Stimulated activated naive CD8-positive, alpha-beta T cell treated with anti-CD3 and anti-CD28 coated beads, Interleukin-15, amount 100 ng/mL, for 72 hours (primary cell): ENCODE results near the gene CSNK2A3.
"Not testable (repeated sequence)": the region's sequence is repeated elsewhere in the genome, so short reads cannot be mapped to it uniquely, and the experiment has no call there.

ENCODE experiments used
- ATAC-seq: fragments of 150-1000 bp; cut with Tn5 transposase; 2 replicates; pipeline ENCODE4 v1.10.0; 2021; ENCODE audit warnings: mild to moderate bottlenecking, moderate library complexity
- DNase-seq, 2 donors: peaks; one replicate each; pipeline ENCODE4 v3.0.0; 2021 to 2022
- H3K27ac Mint-ChIP-seq, 2 donors: one replicate each; pipeline ENCODE4 v1.8.0; 2022; ENCODE audit warnings: mild to moderate bottlenecking in 2 of 2, mixed read lengths in 2 of 2, moderate library complexity in 2 of 2
- H3K27me3 Mint-ChIP-seq: one replicate; pipeline ENCODE4 v1.8.0; 2022; ENCODE audit warnings: mixed read lengths
- H3K4me1 Mint-ChIP-seq: one replicate; pipeline ENCODE4 v1.8.0; 2022; ENCODE audit warnings: mild to moderate bottlenecking, mixed read lengths
- H3K4me3 Mint-ChIP-seq, 2 donors: one replicate each; pipeline ENCODE4 v1.8.0; 2022; ENCODE audit warnings: mild to moderate bottlenecking in 2 of 2, mixed read lengths in 2 of 2, moderate library complexity in 1 of 2
- H3K9me3 Mint-ChIP-seq, 2 donors: one replicate each; pipeline ENCODE4 v1.8.0; 2022; ENCODE audit warnings: mixed read lengths in 2 of 2

CSNK2A3 gene

DNA sequence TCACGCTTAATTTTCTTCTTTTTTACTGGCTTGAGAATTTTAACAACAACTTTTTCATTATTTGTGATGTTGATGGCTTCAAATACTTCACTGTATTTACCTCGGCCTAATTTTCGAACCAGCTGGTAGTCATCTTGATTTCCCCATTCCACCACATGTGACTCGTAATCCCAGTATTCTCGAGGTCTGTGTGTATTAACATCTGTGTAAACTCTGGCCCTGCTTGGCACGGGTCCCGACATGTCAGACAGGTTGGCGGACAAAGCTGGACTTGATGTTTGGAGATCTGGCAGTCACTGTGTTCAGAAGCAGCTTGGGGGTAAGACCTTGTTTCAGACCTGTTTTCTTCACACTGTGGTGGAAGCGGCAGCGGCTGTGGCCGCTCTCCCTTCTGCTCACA is at the start of gene CSNK2A3:
CSNK2A3 (minus strand) TSS at position 373 of the 400 bp plus-strand sequence; CDS start at position 242, 131 bp downstream.
- H3K4me1 Mint-ChIP-seq, H3K4me3 Mint-ChIP-seq, DNase-seq, H3K9me3 Mint-ChIP-seq, H3K27me3 Mint-ChIP-seq, H3K27ac Mint-ChIP-seq, ATAC-seq: not testable (repeated sequence)

DNA sequence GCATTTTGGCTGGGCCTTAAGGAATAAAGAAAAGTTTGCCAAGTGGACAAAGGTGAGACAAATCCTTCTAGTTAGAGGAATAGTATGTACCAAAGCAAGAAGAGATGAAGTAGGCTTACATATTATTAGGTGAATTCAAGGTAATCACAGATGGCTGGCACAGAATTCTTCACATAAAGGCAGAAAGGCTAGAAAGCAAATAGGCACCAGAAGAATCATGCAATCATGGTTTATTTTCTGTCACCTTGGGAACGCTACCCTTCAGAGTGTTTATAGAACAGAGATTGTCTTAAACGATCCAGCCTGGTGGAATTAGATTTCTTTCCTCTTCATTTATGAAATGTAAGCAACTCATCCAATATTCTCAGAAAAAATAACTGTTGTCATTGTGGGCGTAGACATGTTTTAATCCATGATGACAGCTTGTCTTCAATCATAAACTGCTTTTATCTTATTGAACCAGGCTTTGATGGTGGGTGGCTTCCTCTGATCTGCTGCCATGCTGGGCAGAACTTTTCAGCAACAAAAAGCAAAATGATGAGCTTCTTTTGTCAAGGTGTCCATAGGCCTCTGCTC is 49.0 kb upstream of the CSNK2A3 start:
- H3K9me3 Mint-ChIP-seq: no peaks in the 10 kb centered on the region
- no peak for ATAC-seq

DNA sequence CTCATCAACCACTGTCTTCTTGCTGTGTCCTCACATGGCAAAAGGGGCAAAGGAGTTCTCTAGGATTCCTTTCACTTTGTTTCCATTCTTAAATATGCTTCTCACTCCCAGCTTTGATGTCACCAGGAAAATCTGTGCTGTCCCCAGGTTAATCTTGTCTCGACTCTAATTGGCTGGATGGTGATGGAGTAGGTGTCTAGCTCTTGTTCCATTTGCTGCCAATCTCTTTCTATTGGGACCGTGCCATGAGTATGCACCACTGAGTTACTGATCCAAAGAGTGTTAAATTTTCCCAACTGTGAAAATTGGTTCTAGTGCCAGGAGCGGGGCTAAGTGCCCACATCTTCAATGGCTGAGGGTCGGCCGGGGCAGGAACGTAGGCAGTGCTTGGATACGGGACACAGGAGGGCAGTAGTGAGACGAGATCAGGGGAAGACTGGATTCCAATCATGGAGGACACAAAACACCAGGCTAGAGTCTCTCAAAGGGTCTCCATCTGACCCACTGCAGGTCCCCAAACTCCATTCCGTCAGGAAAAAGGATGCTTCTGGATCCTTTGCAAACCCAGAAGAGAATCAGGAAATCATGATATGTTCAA is 47.7 kb upstream of the CSNK2A3 start:
- no peaks in the 10 kb centered on the region for H3K4me1 Mint-ChIP-seq
- no peak overlapping the region for H3K27ac Mint-ChIP-seq

More for the DNA sequence above, 49.0 kb upstream of the CSNK2A3 start:
- Mint-ChIP-seq H3K27me3 (peaks cover 11% of the 10 kb centered on the region), H3K27ac (no peak overlapping the region), H3K4me3 (no peak overlapping the region), H3K4me1 (no peaks in the 10 kb centered on the region)
- no peak for DNase-seq

DNA sequence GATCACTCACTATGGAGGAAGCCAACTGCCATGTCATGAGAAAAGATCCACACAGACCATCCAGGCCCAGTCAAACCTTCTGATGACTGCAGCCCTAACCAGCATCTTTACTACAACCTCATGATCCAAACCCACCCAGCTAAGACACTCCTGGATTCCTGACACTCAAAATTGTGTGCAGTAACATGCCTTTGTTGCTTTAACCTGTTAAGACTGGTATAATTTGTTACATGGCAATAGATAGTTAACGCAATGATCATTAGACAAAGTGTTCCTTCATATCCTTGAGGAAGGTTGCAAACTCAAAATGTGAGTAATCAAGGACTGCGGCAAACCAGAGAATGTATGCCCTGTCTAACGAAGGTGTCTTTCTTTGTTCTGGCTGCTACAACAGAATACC is 47.1 kb upstream of the CSNK2A3 start:
- Mint-ChIP-seq H3K27ac (no peak overlapping the region), H3K9me3 (no peaks in the 10 kb centered on the region), H3K4me1 (no peaks in the 10 kb centered on the region), H3K4me3 (no peak overlapping the region), H3K27me3 (peaks cover 17% of the 10 kb centered on the region)
- ATAC-seq (no peak), DNase-seq (no peak)

More for the DNA sequence above, 47.7 kb upstream of the CSNK2A3 start:
- DNase-seq (no peak), ATAC-seq (no peak)
- no peaks in the 10 kb centered on the region for H3K9me3 Mint-ChIP-seq
- peaks cover 12% of the 10 kb centered on the region for H3K27me3 Mint-ChIP-seq
- no peak overlapping the region for H3K4me3 Mint-ChIP-seq

DNA sequence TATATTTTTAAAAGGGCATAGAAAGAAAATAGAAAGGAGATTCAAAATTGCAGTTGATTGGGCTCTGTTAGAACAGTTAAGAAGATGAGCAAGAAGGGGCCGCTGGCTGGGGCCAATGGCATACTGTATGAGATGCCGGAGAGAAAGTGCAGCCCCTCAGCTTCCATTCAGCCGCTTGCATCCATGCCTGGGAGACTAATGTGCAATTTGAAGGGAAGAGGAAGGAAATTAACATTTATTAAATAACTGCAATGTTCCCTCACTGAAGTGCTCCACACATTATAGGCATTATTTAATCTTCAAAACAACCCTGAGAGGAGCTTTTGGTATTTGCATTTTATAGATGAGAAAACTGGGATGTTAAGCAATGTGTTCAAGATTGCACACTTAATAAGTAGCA is 44.7 kb upstream of the CSNK2A3 start:
- H3K9me3 Mint-ChIP-seq: no peaks in the 10 kb centered on the region
- no peak for ATAC-seq

DNA sequence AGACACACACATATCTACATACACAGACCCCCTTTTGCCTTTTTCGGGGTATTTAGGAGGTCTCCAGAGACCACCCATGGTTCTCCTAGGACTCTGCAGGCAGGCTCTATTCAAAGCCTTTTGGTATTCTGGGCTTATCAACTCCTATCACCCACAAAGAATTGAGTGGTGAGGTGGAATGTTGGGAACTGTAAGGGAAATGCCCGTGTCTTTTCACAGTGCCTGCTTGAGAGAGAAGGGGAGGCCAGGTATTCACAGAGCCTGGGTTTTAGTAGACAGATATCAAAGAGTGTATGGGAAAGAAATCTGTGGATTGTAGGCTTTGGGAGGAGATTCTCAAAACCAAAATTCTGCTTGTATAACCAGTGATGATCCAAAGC is 44.0 kb upstream of the CSNK2A3 start:
- Mint-ChIP-seq H3K27ac (no peak overlapping the region), H3K27me3 (peaks cover 8% of the 10 kb centered on the region), H3K9me3 (no peaks in the 10 kb centered on the region), H3K4me1 (no peaks in the 10 kb centered on the region), H3K4me3 (no peak overlapping the region)
- no peak for DNase-seq
- ATAC-seq: no peak

More for the DNA sequence above, 44.7 kb upstream of the CSNK2A3 start:
- Mint-ChIP-seq H3K4me1 (no peaks in the 10 kb centered on the region), H3K27me3 (peaks cover 8% of the 10 kb centered on the region), H3K27ac (no peak overlapping the region), H3K4me3 (no peak overlapping the region)
- no peak for DNase-seq

DNA sequence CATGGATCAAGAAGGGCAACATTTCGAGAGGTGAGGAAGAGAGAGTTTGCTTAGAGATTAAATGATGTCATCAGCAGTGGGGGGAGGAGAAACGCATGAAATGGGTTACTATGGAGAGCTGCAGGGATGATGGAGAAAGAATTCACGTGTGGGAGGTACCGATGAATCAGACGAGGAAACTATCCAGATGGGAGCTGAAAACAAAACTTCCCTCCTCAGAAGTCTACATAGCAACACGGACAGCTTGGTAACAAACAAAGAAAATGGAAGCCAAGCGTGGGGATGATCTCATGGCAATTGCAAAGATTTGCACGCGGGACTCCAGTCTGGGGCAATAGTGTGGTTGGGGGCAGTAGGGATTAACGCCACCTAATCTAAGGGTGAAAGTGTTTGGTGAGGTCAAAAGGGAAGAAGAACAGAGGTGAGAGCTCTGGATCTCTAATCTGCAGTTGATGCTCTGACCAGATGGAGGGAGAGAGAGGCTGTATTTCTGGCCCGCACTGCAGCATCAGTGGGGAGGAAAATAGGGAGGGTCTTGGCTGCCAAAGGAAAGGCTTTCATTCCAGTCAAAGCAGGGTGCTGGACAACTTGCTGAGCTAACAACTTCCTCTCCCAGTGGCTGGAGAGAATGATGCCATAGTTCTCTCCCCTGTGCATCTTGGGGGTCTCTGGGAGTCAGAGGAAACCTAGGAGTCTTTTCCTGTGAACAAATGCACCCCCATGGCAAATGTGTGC is 43.4 kb upstream of the CSNK2A3 start:
- Mint-ChIP-seq H3K4me3 (no peak overlapping the region), H3K27me3 (peaks cover 8% of the 10 kb centered on the region), H3K9me3 (no peaks in the 10 kb centered on the region), H3K27ac (peak overlapping the region in 1 of 2 donors; percentile 28), H3K4me1 (no peaks in the 10 kb centered on the region)
- DNase-seq (no peak), ATAC-seq (no peak)

DNA sequence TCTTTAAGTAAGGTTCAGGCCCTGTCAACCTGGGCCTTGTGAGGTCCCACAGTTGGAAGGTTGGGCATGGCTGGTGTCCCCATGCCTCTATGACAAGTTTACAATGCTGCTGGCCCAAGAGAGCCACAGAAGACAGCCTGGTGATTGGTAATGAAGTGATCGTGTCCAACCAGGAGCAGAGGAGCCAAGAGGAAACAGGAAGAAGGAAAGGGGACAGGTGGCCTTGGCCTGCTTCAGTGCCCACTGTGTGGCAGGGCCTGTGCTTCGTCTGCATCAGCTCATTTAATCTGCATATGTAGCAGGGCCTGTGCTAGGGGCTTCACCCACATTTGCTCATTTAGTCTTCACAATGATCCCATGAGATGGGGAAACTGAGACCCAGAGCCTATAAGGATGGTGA is 42.1 kb upstream of the CSNK2A3 start:
- no peak for DNase-seq
- Mint-ChIP-seq H3K27me3 (peaks cover 8% of the 10 kb centered on the region), H3K27ac (no peak overlapping the region), H3K9me3 (no peaks in the 10 kb centered on the region), H3K4me1 (no peaks in the 10 kb centered on the region), H3K4me3 (no peak overlapping the region)
- no peak for ATAC-seq

DNA sequence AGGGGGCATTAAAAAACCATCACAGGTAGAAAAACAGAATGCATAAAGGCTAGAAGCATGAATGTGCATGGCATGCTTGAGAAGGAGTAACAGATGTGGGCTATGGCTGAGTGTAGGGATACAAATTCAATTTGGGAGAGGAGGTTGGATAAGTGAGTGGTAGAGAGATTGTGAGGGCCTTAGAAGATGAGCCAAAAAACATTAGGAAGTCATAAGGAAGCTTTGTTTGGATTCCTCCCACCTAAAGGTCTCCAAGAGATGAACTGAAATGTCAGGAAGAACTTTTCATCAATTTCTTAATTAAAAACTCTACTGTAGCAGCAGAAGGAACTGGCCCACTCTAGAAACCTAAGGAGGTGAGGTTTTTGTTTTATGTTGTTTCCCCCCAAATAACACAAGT is 41.2 kb upstream of the CSNK2A3 start:
- no peak overlapping the region for H3K4me3 Mint-ChIP-seq
- H3K27me3 Mint-ChIP-seq: peaks cover 8% of the 10 kb centered on the region
- H3K9me3 Mint-ChIP-seq: no peaks in the 10 kb centered on the region
- DNase-seq: no peak
- H3K27ac Mint-ChIP-seq: no peak overlapping the region
- no peaks in the 10 kb centered on the region for H3K4me1 Mint-ChIP-seq
- ATAC-seq: no peak

DNA sequence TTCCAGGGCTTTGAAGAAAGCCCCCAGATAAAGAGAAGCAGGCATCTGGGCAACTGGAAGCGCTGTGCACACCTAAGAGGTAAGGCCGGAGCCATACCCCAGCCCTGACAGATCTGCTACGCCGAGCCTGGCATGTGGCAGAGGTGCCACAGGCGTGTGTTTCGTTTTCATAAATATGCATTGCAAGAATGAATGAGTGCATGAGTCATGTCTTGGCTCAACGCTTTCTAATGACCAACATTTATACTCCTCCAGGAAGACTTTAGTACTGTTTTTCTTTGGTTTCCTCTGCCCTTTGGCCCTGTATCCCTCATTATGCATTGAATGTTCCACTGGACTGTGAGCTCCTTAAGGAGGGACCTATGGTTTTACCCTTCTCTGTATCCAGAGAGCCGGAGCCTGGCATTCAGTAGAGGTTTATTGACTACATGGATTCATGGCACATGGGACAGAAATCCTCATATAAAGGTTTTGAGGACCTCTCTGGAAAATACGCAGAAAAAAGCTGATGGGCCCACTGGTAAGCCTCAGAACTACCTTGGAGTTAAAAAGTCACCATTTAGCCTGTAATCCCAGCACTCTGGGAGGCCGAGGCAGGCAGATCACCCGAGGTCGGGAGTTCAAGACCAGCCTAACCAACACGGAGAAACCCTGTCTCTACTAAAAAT is 38.9 kb upstream of the CSNK2A3 start:
- no peak for DNase-seq
- Mint-ChIP-seq H3K27me3 (peaks cover 8% of the 10 kb centered on the region), H3K4me3 (no peak overlapping the region), H3K9me3 (no peaks in the 10 kb centered on the region), H3K27ac (no peak overlapping the region), H3K4me1 (no peaks in the 10 kb centered on the region)
- ATAC-seq: no peak

DNA sequence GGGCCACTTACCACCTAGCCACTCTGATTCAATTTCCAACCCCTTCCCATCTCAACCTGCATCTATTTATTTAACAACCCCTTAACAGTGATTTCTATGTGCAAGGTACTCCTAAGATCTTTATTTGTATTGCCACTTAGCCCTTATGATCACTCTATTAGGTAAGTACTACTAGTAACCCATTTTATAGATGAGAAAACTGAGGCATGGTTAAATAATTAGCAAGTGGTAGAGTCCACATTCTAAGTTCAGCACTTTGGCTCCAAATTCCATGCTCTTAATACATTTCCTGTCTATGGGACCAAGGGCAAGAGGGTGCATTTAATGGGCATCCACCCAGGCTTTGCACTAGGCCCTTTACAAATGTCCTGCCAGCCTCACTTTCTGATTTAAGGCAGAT is 38.1 kb upstream of the CSNK2A3 start:
- ATAC-seq (no peak), DNase-seq (no peak)
- no peaks in the 10 kb centered on the region for H3K9me3 Mint-ChIP-seq
- no peak overlapping the region for H3K27ac Mint-ChIP-seq
- no peaks in the 10 kb centered on the region for H3K4me1 Mint-ChIP-seq
- H3K4me3 Mint-ChIP-seq: no peak overlapping the region
- peaks cover 8% of the 10 kb centered on the region for H3K27me3 Mint-ChIP-seq

DNA sequence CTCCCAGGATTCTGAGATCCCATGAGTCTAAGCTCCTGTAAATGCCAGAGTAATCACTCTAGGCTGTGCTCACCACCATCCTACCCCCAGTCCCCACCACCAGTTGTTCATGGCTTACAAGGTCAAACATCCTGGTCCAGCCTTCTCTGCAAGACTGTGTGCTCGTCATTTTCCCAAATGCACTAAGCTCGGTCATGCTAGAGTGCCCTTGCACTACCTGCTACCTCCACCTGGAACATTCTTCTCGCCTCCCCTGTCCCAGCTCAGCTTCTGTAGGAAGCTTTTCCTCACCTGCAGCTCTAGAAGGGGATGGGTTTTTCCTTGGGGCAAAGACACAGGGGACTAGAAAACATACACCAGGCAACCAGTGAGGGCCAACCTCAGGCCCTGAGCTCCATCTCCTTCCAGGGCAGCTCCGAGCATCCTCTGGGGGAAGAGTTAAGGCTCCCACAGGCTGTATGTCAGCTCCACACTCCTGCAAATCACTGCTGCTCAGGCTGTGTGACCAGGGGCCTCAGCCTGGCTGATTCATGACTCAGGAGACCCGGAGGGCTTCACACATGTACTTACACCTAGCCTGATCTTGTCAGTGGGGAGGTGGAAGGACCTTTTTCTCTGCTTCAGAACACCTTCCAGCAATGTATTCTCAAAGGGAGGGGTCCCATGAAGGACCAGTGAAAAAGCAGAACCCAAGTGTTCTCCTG is 37.2 kb upstream of the CSNK2A3 start:
- H3K9me3 Mint-ChIP-seq: no peaks in the 10 kb centered on the region
- DNase-seq: no peak
- peak overlapping the region in 1 of 2 donors; percentile 76 for H3K27ac Mint-ChIP-seq
- H3K4me3 Mint-ChIP-seq: no peak overlapping the region
- ATAC-seq: no peak
- H3K27me3 Mint-ChIP-seq: peaks cover 2% of the 10 kb centered on the region
- H3K4me1 Mint-ChIP-seq: no peaks in the 10 kb centered on the region

DNA sequence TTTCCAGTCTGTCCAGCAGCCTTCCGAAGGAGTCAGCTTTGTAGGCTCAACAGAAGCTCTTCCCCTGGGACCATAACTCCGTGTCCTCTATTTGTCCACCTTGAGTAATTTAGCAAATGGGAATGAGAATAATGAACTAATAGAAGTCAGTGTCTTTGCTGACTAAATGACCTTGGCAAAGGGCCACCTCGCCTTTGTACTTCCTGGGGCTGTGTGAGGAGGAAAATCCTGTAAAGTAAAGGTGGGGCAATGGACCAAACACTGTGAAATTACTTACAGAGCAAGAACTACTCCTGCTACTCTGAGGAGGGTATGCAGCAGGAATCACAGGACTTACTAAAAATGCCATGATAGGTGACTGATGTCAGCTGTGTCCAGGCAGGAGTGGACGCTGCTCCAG is 36.2 kb upstream of the CSNK2A3 start:
- H3K4me3 Mint-ChIP-seq: no peak overlapping the region
- DNase-seq (no peak), ATAC-seq (no peak)
- H3K27me3 Mint-ChIP-seq: no peaks in the 10 kb centered on the region
- no peaks in the 10 kb centered on the region for H3K9me3 Mint-ChIP-seq
- H3K27ac Mint-ChIP-seq: no peak overlapping the region
- H3K4me1 Mint-ChIP-seq: no peaks in the 10 kb centered on the region

DNA sequence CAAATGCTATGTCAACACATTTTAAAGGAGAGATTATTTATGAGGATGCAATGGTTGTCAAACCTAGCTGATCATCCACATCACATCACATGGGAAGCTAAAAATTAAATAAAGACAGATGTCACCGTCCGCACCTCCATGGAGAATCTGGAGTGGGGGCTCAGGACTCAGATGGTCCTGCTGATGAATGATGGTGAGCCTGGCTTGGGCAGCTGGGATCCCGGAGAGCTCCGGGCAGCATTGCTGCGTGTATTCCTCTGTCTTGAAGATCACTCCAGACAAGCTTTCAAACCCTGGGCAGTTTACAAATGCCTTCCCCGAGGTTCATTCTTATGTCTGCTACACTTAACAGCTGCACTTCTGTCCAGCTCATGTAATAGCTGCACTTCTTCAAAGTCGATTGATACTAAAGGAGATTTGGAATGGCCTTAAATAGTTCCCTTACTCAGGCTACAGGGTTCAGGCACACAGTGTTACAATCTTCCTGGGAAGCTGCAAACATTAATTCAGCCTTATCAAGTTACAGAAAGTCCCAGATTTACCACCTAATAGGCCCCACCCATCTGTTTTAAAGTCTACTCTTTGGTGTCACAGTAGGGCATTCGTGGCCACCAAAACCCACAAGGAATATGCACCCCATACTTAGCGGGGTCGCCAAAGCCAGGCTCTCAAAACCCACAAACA is 34.7 kb upstream of the CSNK2A3 start:
- Mint-ChIP-seq H3K4me1 (no peaks in the 10 kb centered on the region), H3K27me3 (no peaks in the 10 kb centered on the region), H3K4me3 (no peak overlapping the region), H3K27ac (no peak overlapping the region), H3K9me3 (no peaks in the 10 kb centered on the region)
- DNase-seq (no peak), ATAC-seq (no peak)

DNA sequence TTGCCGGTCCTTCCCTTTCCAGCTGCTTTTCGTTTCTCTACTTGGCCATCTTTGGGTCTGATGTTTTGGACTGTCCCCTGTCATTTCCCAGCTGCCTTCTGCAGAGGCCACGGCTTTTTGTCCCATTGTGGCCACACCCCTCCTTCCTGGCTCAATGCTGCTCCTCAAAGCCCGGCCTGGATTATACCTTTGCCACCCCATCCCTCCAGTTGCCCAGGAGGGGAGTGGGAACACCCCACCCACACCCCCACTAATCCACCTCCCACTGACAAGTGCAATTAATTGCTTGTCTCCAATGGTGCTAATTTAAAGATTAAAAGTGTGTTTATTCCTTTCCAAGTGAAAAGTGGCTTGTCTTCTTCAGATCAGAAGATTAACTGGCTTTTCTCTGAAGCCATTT is 34.2 kb upstream of the CSNK2A3 start:
- Mint-ChIP-seq H3K9me3 (no peaks in the 10 kb centered on the region), H3K27ac (no peak overlapping the region), H3K4me1 (no peaks in the 10 kb centered on the region), H3K4me3 (no peak overlapping the region), H3K27me3 (no peaks in the 10 kb centered on the region)
- ATAC-seq: no peak
- no peak for DNase-seq
